Measurements from ENCODE around the gene ZCCHC18.

The ZCCHC18 gene

DNA sequence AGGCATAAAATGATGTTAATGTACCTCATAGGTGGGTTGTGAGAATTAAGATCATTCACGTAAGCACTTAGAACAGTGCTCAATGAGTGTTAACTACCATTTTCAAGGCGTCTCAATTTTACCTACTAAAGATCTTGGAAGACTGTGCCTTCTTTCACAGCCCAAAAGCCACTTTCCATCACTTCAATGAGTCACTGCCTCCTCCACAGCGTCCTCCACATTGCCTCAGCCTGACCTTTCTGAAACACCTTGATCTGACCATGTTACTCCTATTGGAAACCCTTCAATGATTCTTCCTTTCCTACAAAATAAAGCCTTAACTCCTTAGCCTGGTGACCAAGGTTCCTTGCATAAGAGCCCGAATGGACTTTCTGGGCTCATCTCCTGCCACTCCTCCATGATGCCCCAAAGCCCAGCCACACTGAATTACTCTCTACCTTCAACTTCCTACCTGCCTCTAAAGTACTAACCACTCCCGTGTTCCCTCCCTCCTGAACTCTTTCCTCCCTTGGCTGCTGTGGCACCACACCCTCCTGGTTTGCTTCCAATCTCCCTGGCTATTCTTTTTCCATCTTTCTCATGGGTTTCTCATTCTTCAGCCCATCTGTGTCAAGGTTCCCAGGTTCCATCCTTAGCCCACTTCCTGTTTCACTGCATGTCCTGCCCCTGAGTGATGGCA lies 22.4 kb downstream of the ZCCHC18 start:
- no peak for DNase-seq

DNA sequence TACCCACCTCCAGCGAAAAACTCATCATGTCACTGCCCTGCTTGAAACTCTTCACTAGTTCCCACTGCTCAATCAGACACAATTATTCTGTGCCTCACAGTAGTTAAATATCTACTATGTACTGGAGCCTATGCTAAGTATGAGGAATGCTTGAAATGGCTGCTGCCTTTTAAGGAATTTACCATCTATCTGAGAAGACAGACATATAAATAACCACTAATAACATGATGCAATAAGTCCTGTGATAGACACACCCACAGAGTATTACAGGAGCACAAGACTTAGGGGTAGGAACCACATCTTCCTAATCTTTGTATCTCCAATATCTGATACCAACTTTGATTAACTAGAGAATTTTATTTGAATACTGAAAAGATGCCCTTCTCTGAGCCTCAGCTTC lies 23.4 kb downstream of the ZCCHC18 start:
- DNase-seq, result no peak

DNA sequence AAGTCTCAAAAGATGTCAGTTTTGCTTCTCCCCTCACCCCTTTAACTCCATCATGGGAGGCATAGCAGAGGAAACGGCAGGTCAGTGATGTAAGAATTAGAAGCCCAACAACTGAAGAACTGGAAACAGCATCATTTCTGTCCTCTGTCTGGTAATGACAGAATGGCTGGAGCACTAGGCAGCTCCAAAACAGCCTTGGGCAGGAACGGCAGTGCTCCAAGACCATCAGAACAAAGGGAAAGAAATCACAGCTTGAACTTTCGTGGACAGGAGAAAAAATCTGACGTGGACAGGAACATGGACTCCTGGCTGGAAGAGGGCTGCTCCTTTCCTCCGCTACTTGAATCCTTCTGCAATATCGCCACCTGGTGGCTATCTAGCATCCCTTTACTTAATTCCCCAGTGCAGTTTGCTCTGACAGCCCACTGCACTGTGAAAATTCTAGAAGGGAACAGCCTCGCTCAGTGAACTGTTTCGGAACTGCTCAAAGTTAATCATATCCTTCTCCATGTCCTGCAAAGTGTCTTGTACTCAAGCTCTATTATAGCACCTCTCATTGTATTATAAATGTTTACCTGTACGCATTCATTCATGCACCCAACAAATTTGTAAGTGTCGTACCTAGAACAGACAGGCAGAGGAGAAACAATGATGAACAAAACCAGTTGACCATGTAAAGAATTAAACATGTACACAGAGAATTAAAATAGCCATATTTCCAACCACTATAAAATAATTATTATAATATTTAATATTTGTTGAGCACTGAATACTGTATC lies 24.1 kb downstream of the ZCCHC18 start:
- peak; percentile 34 for DNase-seq

DNA sequence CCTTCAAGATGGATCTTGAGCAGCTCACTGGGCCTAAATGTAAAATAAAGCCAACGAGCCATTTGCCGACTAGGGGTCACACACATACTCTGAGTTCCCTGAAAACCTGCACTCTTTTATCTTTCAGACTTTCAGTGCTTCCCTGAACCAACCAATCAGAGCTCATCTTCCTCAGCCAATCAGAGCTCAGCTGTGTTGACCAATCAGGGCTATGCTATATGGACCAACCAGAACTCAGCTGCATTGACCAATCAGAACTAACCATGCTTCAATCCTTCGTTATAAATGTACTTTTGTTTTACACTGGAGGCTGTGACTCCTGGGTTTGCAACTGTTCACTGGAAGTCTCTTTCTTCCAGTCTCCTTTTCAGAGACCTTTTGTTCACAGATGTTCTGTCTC lies 25.2 kb downstream of the ZCCHC18 start:
- no peak for DNase-seq

DNA sequence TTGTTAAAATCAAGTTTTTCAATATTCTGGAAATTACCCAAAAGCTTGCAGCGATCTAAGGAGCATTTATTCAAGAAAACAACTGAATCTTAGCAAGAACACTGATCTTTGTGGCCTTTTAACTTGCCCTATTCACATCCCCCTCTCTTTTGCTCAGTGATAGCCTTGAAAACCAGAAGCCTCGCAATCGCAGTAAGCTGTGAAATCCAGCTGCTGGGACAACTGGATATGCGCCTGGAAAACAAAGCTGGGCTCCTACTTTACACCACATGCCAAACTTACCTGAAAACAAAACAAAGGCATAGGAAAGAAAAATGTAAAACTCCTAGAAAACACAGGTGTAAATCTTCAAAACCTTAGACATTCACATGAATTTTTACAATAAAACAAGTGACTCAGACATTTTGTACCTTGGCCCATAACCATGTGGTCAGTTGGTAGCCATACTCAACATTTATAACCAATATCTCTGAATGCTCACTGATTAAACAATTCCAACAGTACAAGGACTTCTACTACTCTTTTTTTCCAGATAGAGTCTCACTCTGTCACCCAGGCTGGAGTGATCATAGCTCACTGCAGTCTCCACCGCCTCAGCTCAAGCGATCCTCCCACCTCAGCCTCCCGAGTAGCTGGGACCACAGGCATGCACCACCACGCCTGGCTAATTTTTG lies 28.9 kb downstream of the ZCCHC18 start:
- no peak for DNase-seq

DNA sequence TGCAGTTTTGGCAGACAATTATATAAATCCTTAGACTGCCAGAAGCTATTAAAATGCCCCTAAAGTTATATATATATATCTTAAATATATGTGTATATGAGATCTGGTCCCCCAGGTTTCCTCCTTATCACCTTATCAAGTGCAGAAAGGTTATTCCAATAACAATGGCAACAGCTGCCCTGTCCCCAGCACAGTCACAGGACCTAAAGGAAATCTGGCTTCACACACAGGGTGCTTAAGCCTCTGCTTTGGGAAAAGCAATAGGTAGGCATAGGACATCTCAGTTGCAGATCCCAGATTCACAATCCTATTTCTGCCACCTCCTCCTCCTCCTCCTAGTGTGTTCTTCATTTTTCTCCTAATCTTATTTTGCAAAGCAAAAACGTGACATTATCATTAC lies 38.7 kb downstream of the ZCCHC18 start:
- DNase-seq, result no peak

DNA sequence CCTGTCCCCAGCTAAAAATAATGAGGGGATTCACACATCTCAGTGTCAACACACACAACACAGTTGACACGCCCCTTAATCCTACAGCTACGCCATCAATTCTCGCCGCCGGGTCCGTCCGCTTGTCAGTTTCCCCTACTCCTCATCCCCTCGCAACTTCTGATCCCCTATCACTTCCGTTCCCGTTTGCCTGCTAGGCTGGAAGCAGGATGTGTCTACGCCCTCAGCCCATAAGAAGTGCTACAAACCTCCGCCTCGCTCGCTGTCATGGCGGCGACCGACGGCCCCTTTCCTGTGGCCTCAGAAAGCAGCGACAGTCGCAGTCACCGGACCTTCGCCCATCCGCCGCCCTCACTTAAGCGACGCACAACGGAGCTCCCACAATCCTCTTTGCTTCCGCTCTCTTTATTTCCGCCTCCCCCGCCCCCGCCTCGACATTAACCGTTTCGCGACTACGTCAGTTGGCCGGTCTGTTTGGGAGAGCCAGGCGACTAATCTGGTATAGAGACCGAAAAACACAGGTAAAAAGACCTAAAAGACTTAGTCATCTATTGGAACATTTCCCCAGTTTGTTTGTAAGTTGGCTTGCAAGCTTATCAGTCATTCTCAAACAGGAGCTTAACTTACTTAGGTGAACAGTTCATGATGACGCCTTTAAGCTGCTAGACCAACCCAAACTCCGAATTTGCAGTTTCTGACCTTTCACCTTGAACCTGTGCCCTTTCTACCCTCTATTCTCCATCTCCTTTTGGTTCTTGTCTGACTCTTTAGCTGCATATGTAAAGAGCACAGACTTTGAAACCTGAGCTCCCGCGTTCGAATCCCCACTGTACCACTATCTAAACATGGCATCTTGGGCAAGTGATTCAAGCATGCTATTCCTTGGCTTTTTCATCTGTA lies 44.6 kb downstream of the ZCCHC18 start, which contains the start of gene SLC25A53:
TSS of gene SLC25A53 (minus strand) at position 380 of the 900 bp plus-strand sequence. CDS start 51,752 bp downstream, outside the sequence.
- DNase-seq, result no peak

All from 8988T (cell line).